Ascending aorta (tissue), 2 donors: ENCODE data around the gene PIP5K1C. TPM values are rescaled to one million over a fixed set of nuclear protein-coding genes. Genes with fewer than 3 reads are reported as not detected.
A peak's percentile ranks its signal among the peaks of the same experiment; 100 is the strongest.

Experiments used
- DNase-seq, 2 donors: peaks; one replicate each; pipeline ENCODE4 v3.0.0-alpha.2; 2019; ENCODE audit warnings: low spot score in 2 of 2
- H3K27ac ChIP-seq, 2 donors: fragments of 200-600 bp; sonication (generic); one replicate each; pipeline ENCODE4 v1.5.1; 2016 to 2017; ENCODE audit warnings: mild to moderate bottlenecking in 1 of 2
- H3K27me3 ChIP-seq: fragments of 200-600 bp; sonication (generic); one replicate; pipeline ENCODE4 v1.5.1; 2017
- H3K36me3 ChIP-seq, 2 donors: fragments of 200-600 bp; sonication (generic); one replicate each; pipeline ENCODE4 v1.5.1; 2016
- H3K4me1 ChIP-seq, 2 donors: fragments of 200-600 bp; sonication (generic); one replicate each; pipeline ENCODE4 v1.5.1; 2016 to 2017; ENCODE audit warnings: mild to moderate bottlenecking in 1 of 2
- H3K4me3 ChIP-seq, 2 donors: fragments of 200-600 bp; sonication (generic); one replicate each; pipeline ENCODE4 v1.5.1; 2016 to 2017; ENCODE audit warnings: mild to moderate bottlenecking in 1 of 2
- H3K9me3 ChIP-seq, 2 donors: fragments of 200-600 bp; sonication (generic); one replicate each; pipeline ENCODE4 v1.5.1; 2016
- intact Hi-C: fragments of 100-400 bp; cut with DNase I; formaldehyde crosslinking; loops from one replicate; pipeline ENCODE4 v1.15.1; 2023
- total RNA-seq: library from RNA; depleted of rRNA; stranded (reverse); fragments of >200 nt; gene quantifications from one replicate; pipeline ENCODE4 v1.1.0, GENCODE V29; 2016
- TF ChIP-seq, protein P1 (sequence below), 3 experiments: fragments of 200-600 bp in 2 of 3; fragments of 450-650 bp in 1 of 3; sonication (generic) in 2 of 3; IDR thresholded peaks; one replicate each; pipeline ENCODE4 v1.5.1; 2016 to 2019; ENCODE audit warnings: antibody characterized with exemption in 3 of 3, mild to moderate bottlenecking in 1 of 3, moderate library complexity in 1 of 3

The PIP5K1C gene
- total RNA-seq, 1 donor from 2014 or later: 87.3 TPM

DNA sequence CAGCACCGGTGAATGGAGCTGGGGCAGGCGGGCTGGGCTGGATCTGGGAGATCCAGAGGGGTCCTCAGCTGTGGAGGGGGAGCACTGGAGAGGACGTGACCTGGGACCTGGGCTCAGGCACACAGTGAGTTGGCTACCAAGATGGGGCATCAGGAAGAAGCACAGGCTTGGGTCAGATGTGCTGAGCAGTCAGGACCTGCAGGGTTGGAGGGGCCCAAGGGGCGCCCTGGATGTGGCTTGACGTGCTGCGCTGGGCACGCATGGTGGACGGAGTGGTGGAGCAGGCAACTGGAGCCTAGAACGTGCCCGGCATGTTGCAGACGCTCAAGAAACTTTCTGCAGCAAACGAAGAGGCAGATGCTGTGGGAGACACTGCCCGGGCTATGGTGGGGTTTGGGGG is 20.7 kb downstream of the PIP5K1C start:
- H3K27ac ChIP-seq: no peak overlapping the region
- TF ChIP-seq, protein P1, sequence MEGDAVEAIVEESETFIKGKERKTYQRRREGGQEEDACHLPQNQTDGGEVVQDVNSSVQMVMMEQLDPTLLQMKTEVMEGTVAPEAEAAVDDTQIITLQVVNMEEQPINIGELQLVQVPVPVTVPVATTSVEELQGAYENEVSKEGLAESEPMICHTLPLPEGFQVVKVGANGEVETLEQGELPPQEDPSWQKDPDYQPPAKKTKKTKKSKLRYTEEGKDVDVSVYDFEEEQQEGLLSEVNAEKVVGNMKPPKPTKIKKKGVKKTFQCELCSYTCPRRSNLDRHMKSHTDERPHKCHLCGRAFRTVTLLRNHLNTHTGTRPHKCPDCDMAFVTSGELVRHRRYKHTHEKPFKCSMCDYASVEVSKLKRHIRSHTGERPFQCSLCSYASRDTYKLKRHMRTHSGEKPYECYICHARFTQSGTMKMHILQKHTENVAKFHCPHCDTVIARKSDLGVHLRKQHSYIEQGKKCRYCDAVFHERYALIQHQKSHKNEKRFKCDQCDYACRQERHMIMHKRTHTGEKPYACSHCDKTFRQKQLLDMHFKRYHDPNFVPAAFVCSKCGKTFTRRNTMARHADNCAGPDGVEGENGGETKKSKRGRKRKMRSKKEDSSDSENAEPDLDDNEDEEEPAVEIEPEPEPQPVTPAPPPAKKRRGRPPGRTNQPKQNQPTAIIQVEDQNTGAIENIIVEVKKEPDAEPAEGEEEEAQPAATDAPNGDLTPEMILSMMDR (IDR thresholded peaks at IDR 0.05): no peak
- peaks cover 0 to 23% of the 10 kb centered on the region in 2 donors for H3K4me1 ChIP-seq
- no peak for DNase-seq
- peaks cover 6 to 8% of the 10 kb centered on the region in 2 donors for H3K36me3 ChIP-seq
- H3K4me3 ChIP-seq: no peak overlapping the region
- intact Hi-C loops: no loop called here
- peaks cover 0 to 5% of the 10 kb centered on the region in 2 donors for H3K9me3 ChIP-seq
- no peaks in the 10 kb centered on the region for H3K27me3 ChIP-seq

DNA sequence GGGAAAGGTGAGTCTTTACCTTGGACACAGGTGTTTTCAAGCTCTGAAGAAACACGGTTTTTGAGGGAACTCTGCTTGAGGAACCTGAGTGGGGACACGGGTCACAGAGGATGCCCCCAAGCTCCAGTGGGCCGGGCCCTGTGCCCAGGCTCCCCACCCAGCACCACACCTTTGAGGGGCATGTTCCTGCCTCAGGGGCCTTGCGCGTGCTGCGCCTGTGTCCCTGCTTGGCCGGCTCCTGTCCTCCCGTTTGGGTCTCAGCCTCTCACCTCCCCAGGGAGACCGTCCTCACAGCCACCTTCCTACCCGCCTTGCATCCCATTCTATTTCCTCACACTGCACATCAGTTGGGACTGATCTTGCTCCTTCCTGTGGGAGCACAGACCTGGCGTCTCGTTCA is 21.1 kb downstream of the PIP5K1C start:
- Histone ChIP-seq H3K27ac (no peak overlapping the region), H3K4me3 (no peak overlapping the region), H3K9me3 (peaks cover 0 to under 1% of the 10 kb centered on the region in 2 donors), H3K4me1 (peaks cover 0 to 19% of the 10 kb centered on the region in 2 donors), H3K27me3 (no peaks in the 10 kb centered on the region), H3K36me3 (peaks cover 2 to 8% of the 10 kb centered on the region in 2 donors)
- TF ChIP-seq, protein P1 (IDR thresholded peaks at IDR 0.05): no peak
- no peak for DNase-seq
- intact Hi-C loops: no loop called here

DNA sequence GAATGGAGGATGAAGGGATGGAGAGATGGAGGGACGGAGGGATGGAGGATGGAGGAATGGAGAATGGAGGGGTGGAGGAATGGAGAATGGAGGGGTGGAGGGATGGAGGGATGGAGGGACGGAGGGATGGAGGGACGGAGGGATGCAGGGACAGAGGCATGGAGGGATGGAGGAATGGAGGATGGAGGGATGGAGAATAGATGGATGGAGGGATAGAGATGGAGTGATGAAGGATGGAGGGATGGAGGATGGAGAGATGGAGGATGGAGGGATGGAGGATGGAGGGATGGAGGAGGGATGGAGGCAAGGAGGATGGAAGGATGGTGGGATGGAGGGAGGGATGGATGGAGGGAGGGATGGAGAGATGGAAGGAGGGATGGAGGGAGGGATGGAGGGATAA is 22.1 kb downstream of the PIP5K1C start:
- Histone ChIP-seq H3K36me3 (peaks cover 0 to 8% of the 10 kb centered on the region in 2 donors), H3K9me3 (no peaks in the 10 kb centered on the region), H3K27me3 (no peaks in the 10 kb centered on the region), H3K27ac (no peak overlapping the region), H3K4me3 (no peak overlapping the region), H3K4me1 (peaks cover 0 to 11% of the 10 kb centered on the region in 2 donors)
- TF ChIP-seq, protein P1 (IDR thresholded peaks at IDR 0.05): no peak
- intact Hi-C loops: no loop called here
- DNase-seq: no peak

DNA sequence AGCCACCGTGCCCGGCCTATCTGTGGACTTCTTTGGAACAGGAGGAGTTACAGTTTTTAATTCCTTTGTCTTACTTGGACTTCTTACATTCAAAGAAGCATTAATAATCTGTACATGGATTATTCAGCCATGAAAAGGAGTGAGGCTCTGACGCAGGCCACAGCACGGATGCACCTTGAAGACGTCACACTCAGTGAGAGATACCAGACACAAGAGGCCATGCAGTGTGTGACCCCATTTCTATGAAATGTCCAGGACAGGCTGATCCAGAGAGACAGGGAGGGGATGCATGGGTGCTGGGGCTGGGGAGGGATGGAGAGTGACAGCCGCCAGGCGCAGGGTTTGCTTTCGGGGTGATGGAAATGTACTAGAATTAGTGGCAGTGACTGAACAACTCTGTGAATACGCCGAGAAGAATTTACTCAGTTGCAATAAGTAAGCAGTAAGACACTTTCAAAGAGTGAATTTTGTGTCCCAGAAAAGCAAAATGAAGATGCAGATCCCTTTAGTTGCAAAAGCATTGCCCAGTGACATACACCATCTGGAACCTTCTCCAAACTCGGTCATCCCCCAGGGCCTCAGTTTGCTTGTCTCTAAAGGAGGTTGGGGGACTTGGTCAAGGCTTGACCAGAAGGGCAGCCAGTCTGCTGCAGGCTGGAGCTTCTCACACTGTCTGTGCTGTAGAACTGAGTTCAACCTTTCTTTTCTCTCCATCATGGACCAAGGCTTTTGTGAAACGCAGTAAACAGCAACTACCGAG is 25.3 kb downstream of the PIP5K1C start:
- no peak for DNase-seq
- H3K27me3 ChIP-seq: no peaks in the 10 kb centered on the region
- H3K9me3 ChIP-seq: no peaks in the 10 kb centered on the region
- peaks cover 0 to 8% of the 10 kb centered on the region in 2 donors for H3K36me3 ChIP-seq
- intact Hi-C loops: loop anchor here (5.0 kb wide), 1 partner anchor 292 kb away; no protein-coding TSS in a partner anchor
- no peak overlapping the region for H3K4me3 ChIP-seq
- peaks cover 14 to 21% of the 10 kb centered on the region in 2 donors for H3K4me1 ChIP-seq
- TF ChIP-seq, protein P1 (IDR thresholded peaks at IDR 0.05): no peak
- no peak overlapping the region for H3K27ac ChIP-seq

DNA sequence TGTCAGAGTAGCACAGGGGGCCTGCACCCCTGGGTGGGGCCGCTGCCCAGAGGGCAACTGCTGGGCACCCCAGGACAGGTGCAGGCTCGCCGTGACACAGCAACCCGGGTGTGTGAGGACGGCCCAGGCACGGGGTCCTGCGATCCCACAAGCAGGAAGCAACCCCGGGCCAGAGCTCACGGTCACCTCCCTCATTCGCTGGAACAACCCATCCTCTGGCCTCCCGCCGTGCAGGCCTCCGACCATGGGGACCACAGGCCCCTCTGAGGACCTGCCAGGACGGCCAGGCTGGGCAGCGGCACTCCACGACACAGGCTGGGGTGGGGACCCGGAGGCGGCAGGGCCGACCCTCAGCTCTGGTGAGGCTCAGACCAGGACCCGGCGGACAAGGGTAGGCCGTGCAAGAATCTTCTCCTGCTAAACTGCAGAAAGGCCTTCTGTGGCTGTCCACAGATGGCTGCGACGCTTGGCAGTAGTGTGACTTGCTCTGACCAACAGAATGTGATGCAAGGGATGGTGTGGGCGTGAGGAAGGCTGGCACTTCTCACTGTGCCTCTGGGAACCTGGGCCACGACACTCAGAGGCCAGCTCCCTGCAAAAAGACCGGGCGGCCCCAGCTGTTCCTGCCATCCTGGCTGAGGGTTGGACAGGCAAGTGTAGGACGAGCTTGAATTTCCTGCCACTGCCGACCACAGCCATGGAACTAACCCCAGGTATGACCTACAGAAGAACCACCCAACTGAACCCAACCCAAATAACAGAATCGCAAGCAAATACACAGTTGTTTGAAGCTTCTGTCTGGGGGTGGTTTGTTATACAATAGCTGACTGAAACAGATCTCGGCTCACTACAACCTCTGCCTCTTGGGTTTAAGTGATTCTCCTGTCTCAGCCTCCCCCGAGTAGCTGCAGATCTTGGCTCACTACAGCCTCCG is 26.5 kb downstream of the PIP5K1C start:
- Histone ChIP-seq H3K27me3 (no peaks in the 10 kb centered on the region), H3K36me3 (no peaks in the 10 kb centered on the region), H3K4me3 (no peak overlapping the region), H3K9me3 (no peaks in the 10 kb centered on the region), H3K27ac (peak overlapping the region; percentile 99), H3K4me1 (peaks cover 18 to 33% of the 10 kb centered on the region in 2 donors)
- DNase-seq: no peak
- TF ChIP-seq, protein P1 (IDR thresholded peaks at IDR 0.05): no peak
- intact Hi-C loops: loop anchor here (5.0 kb wide), 1 partner anchor 294 kb away; no protein-coding TSS in a partner anchor
